Brain pericyte (primary cell): ENCODE measurements around the gene PAX7.
"Not testable (repeated sequence)": the region's sequence is repeated elsewhere in the genome, so short reads cannot be mapped to it uniquely, and the experiment has no call there.

Experiments
- DNase-seq: peaks from one replicate; pipeline ENCODE4 v3.0.0-alpha.2; 2012; ENCODE audit warnings: low read depth, low spot score

The PAX7 gene

GRCh38 chr1:18658831-18659230 lies 28.2 kb downstream of the PAX7 start:
- DNase-seq: no peak

- DNase-seq: no peak
Observed at GRCh38 chr1:18661404-18662285, 31.0 kb downstream of the PAX7 start.

GRCh38 chr1:18662286-18662639 lies 31.6 kb downstream of the PAX7 start:
- no peak for DNase-seq

- no peak for DNase-seq
Observed at GRCh38 chr1:18666317-18666920, 35.8 kb downstream of the PAX7 start.

GRCh38 chr1:18667333-18667732 lies 36.7 kb downstream of the PAX7 start:
- no peak for DNase-seq

GRCh38 chr1:18668046-18668445 lies 37.4 kb downstream of the PAX7 start:
- no peak for DNase-seq

- DNase-seq: no peak
Observed at GRCh38 chr1:18668750-18669404, 38.2 kb downstream of the PAX7 start.

GRCh38 chr1:18670121-18670867 lies 39.6 kb downstream of the PAX7 start:
- DNase-seq: no peak

- no peak for DNase-seq
Observed at GRCh38 chr1:18670868-18671225, 40.2 kb downstream of the PAX7 start.

GRCh38 chr1:18673976-18674375 lies 43.3 kb downstream of the PAX7 start:
- no peak for DNase-seq

- DNase-seq: no peak
Observed at GRCh38 chr1:18676332-18676781, 45.7 kb downstream of the PAX7 start.

- DNase-seq: no peak
Observed at GRCh38 chr1:18681423-18681835, 50.8 kb downstream of the PAX7 start.

- no peak for DNase-seq
Observed at GRCh38 chr1:18682375-18682774, 51.7 kb downstream of the PAX7 start.

- DNase-seq: no peak
Observed at GRCh38 chr1:18684303-18684702, 53.7 kb downstream of the PAX7 start.

GRCh38 chr1:18686540-18686939 lies 55.9 kb downstream of the PAX7 start:
- no peak for DNase-seq

- DNase-seq: no peak
Observed at GRCh38 chr1:18687273-18687672, 56.6 kb downstream of the PAX7 start.

- DNase-seq: no peak
Observed at GRCh38 chr1:18691648-18692047, 61.0 kb downstream of the PAX7 start.

GRCh38 chr1:18693256-18694098 lies 62.8 kb downstream of the PAX7 start:
- DNase-seq: no peak

- DNase-seq: not testable (repeated sequence)
Observed at GRCh38 chr1:18694289-18694688, 63.6 kb downstream of the PAX7 start.

GRCh38 chr1:18697541-18697940 lies 66.9 kb downstream of the PAX7 start:
- no peak for DNase-seq

GRCh38 chr1:18700530-18700929 lies 69.9 kb downstream of the PAX7 start:
- DNase-seq: no peak
